A549 (cell line): ENCODE results near the gene BAG1. TPM values are rescaled to one million over a fixed set of nuclear protein-coding genes. Genes with fewer than 3 reads are reported as not detected.
A peak's percentile ranks its signal among the peaks of the same experiment; 100 is the strongest.

Experiments used
- ATAC-seq, 2 experiments: fragments of 200-7000 bp in 1 of 2; fragments of >200 bp in 1 of 2; cut with Nextera tagmentation in 1 of 2; cut with Tn5 transposase in 1 of 2; 3 replicates each; pipeline versions ENCODE4 v1.8.0 to v1.9.1; 2018 to 2020; ENCODE audit warnings: mild to moderate bottlenecking in 1 of 2, moderate library complexity in 1 of 2
- CTCF ChIA-PET: fragments of 300-600 bp; sonication (Branson Sonifier 250); formaldehyde crosslinking; extraction: SDS; loops from one replicate; lab custom pipeline; 2021; ENCODE audit warnings: antibody characterized with exemption, inconsistent platforms; lab: Yijun Ruan, JAX
- POLR2A ChIA-PET: fragments of 350-600 bp; formaldehyde crosslinking; extraction: SDS; loops from one replicate; lab custom pipeline; 2021; ENCODE audit warnings: antibody characterized with exemption, inconsistent platforms; lab: Yijun Ruan, JAX
- DNase-seq, 2 experiments: peaks; one replicate each; pipeline versions ENCODE4 v3.0.0 to v3.0.0-alpha.2; 2011 to 2016; ENCODE audit warnings: low read depth in 1 of 2, low spot score in 1 of 2
- FAIRE-seq: peaks from 2 replicates; lab custom pipeline; 2011; peaks lifted over from hg19 to GRCh38; lab: Jason Lieb, UNC
- H3K27ac ChIP-seq, 2 experiments: fragments of >200 bp; sonication (Bioruptor Twin); formaldehyde crosslinking; 3 replicates each; pipeline ENCODE4 v1.5.1; 2016 to 2017
- H3K4me1 ChIP-seq: fragments of >200 bp; sonication (Bioruptor Twin); formaldehyde crosslinking; 3 replicates; pipeline ENCODE4 v1.6.1; 2016
- H3K4me2 ChIP-seq: fragments of >200 bp; sonication (Bioruptor Twin); formaldehyde crosslinking; 3 replicates; pipeline ENCODE4 v1.6.1; 2016
- H3K4me3 ChIP-seq: fragments of >200 bp; sonication (Bioruptor Twin); formaldehyde crosslinking; 3 replicates; pipeline ENCODE4 v1.5.1; 2016
- H3K9me3 ChIP-seq: fragments of >200 bp; sonication (Bioruptor Twin); formaldehyde crosslinking; 3 replicates; pipeline ENCODE4 v1.6.1; 2016
- CHD4 ChIP-seq: fragments of 200-600 bp; sonication (generic); IDR thresholded peaks from 2 replicates; pipeline ENCODE4 v1.6.1; 2016; ENCODE audit warnings: antibody characterized with exemption, mild to moderate bottlenecking, borderline replicate concordance
- ELK1 ChIP-seq: fragments of 150-350 bp; IDR thresholded peaks from 2 replicates; pipeline ENCODE4 v1.6.1; 2014; ENCODE audit warnings: low read depth, mild to moderate bottlenecking, low read length
- ESRRA ChIP-seq: fragments of 150-350 bp; IDR thresholded peaks from 2 replicates; pipeline ENCODE4 v1.6.1; 2014; ENCODE audit warnings: mild to moderate bottlenecking, low read length, borderline replicate concordance
- FOSL2 ChIP-seq, 2 experiments: fragments of 450-650 bp in 1 of 2; fragments of >200 bp in 1 of 2; sonication (Bioruptor Twin) in 1 of 2; formaldehyde crosslinking; IDR thresholded peaks; 2 replicates each; pipeline versions ENCODE4 v1.5.0 to v1.6.1; 2016 to 2020; ENCODE audit warnings: mild to moderate bottlenecking in 1 of 2, moderate library complexity in 1 of 2
- HEYL ChIP-seq: fragments of 250-450 bp; sonication (Bioruptor Pico); IDR thresholded peaks from 2 replicates; pipeline ENCODE4 v1.8.0; 2021; ENCODE audit warnings: mild to moderate bottlenecking, moderate library complexity
- HOXA7 ChIP-seq: fragments of 250-450 bp; sonication (Bioruptor Pico); IDR thresholded peaks from 2 replicates; pipeline ENCODE4 v1.5.0; 2020; ENCODE audit warnings: mild to moderate bottlenecking, moderate library complexity
- JUN ChIP-seq, 2 experiments: fragments of >200 bp; sonication (Bioruptor Twin); formaldehyde crosslinking; IDR thresholded peaks; 2 replicates in 1 of 2; 3 replicates in 1 of 2; pipeline ENCODE4 v1.6.1; 2016 to 2017
- PBX3 ChIP-seq: IDR thresholded peaks from 2 replicates; pipeline ENCODE4 v1.6.1; 2012
- POLR2AphosphoS2 ChIP-seq: conservative IDR thresholded peaks from 2 replicates; pipeline ENCODE4 v1.6.1; 2012; ENCODE audit warnings: low read length, improper control_type of control experiment, inconsistent platforms
- RAD21 ChIP-seq, 2 experiments: fragments of >200 bp in 1 of 2; sonication (Bioruptor Twin) in 1 of 2; formaldehyde crosslinking in 1 of 2; IDR thresholded peaks in 1 of 2; conservative IDR thresholded peaks in 1 of 2; 2 replicates in 1 of 2; 3 replicates in 1 of 2; pipeline ENCODE4 v1.6.1; 2012 to 2018; ENCODE audit warnings: inconsistent platforms in 1 of 2
- RFX5 ChIP-seq: fragments of 450-650 bp; IDR thresholded peaks from 2 replicates; pipeline ENCODE4 v1.7.1; 2014; ENCODE audit warnings: antibody characterized with exemption, mild to moderate bottlenecking, moderate library complexity
- TFCP2L1 ChIP-seq: fragments of 250-450 bp; sonication (Bioruptor Pico); IDR thresholded peaks from 2 replicates; pipeline ENCODE4 v1.5.0; 2021; ENCODE audit warnings: mild to moderate bottlenecking
- WGBS: methylation state at CpG from one replicate; pipeline ENCODE4 v1.1.6; 2017; ENCODE audit errors: missing lambda C conversion rate; 5-methylcytosine and 5-hydroxymethylcytosine counted together
- polyA plus RNA-seq, 4 experiments: library from polyadenylated mRNA; depleted of rRNA in 3 of 4; stranded (reverse); fragments of >200 nt; fragmentation: RNase III in 1 of 4; extraction: RNeasy Plus Mini Kit Qiagen cat#74134 plus additional on column Dnase treatment in 1 of 4; gene quantifications; 2 replicates in 3 of 4; 3 replicates in 1 of 4; pipeline ENCODE4 v1.2.3, GENCODE V29; 2011 to 2017

Gene BAG1
- polyA plus RNA-seq, 2 of the 4 experiments (the other 2 are of a cell fraction), result 73.0 to 86.9 TPM

- FAIRE-seq (no peak), DNase-seq (no peak), ATAC-seq (no peak)
- H3K27ac ChIP-seq, result no peak overlapping the region
- H3K9me3 ChIP-seq, result no peaks in the 10 kb centered on the region
- peaks cover 52% of the 10 kb centered on the region for H3K4me1 ChIP-seq
- peak overlapping the region; percentile 7; the same call in 1 of the 3 replicates for H3K4me2 ChIP-seq
- WGBS, result 88% methylated on average over 2 of the region's 2 CpGs
- POLR2A ChIA-PET, result no interaction called here
- no peak overlapping the region for H3K4me3 ChIP-seq
- CTCF ChIA-PET, result interaction anchor here (0.6 kb wide), 1 partner anchor 21 kb away, joined by 3 read pairs; no protein-coding TSS in a partner anchor
- TF ChIP-seq HEYL (CRISPR knock-in tag) (no peak), POLR2AphosphoS2 (no peak), RFX5 (no peak), ESRRA (no peak), CHD4 (no peak), JUN (IDR thresholded peaks at IDR 0.05) (no peak), ELK1 (no peak), HOXA7 (CRISPR knock-in tag) (no peak)
These were observed 29.3 kb upstream of the BAG1 start for GRCh38 chr9:33293782-33294181.

GRCh38 chr9:33291901-33292300 is 27.4 kb upstream of the BAG1 start:
- no peak overlapping the region for H3K4me3 ChIP-seq
- FAIRE-seq, result no peak

GRCh38 chr9:33291031-33291397 is 26.5 kb upstream of the BAG1 start:
- no peak for TF ChIP-seq ELK1
- no peak for TF ChIP-seq FOSL2 (IDR thresholded peaks at IDR 0.05)
- peak; percentile 72 for TF ChIP-seq FOSL2 (CRISPR knock-in tag; IDR thresholded peaks at IDR 0.05)
- peak; percentile 8; the same call in 1 of the 2 replicates for TF ChIP-seq POLR2AphosphoS2
- TF ChIP-seq ESRRA, result 0 out of 2 replicates have a peak, but pooled peaks have one; percentile 42
- WGBS, result 4% methylated on average over 7 of the region's 7 CpGs
- CTCF ChIA-PET, result interaction anchor here (1.1 to 2.6 kb wide), 5 partner anchors 10 to 175 kb away, joined by 3 to 7 read pairs (median 4); no protein-coding TSS in a partner anchor
- Histone ChIP-seq H3K27ac (peak overlapping the region; percentile 91 to 99), H3K9me3 (no peaks in the 10 kb centered on the region), H3K4me2 (peak overlapping the region; percentile 78), H3K4me3 (peak overlapping the region; percentile 66), H3K4me1 (peaks cover 48% of the 10 kb centered on the region)
- POLR2A ChIA-PET, result interaction anchor here (1.1 to 1.7 kb wide), 5 partner anchors 27 to 266 kb away, joined by 4 to 12 read pairs (median 5); partner anchors contain the start of genes BAG1, CHMP5, DNAJA1 and NOL6
- DNase-seq, result no peak
- FAIRE-seq, result no peak
- no peak for ATAC-seq

More at GRCh38 chr9:33291901-33292300, 27.4 kb upstream of the BAG1 start:
- ATAC-seq, result no peak
- Histone ChIP-seq H3K4me1 (peaks cover 54% of the 10 kb centered on the region), H3K27ac (no peak overlapping the region), H3K9me3 (no peaks in the 10 kb centered on the region), H3K4me2 (peak overlapping the region; percentile 78)
- no peak for TF ChIP-seq FOSL2 (IDR thresholded peaks at IDR 0.05)
- 0 out of 2 replicates have a peak, but pooled peaks have one; percentile 3 for TF ChIP-seq FOSL2 (CRISPR knock-in tag; IDR thresholded peaks at IDR 0.05)
- TF ChIP-seq RAD21 (conservative IDR thresholded peaks at IDR 0.05 in 1 of 2, IDR thresholded peaks at IDR 0.05 in 1 of 2), result no peak
- TF ChIP-seq TFCP2L1 (CRISPR knock-in tag), result no peak
- TF ChIP-seq PBX3, result no peak
- WGBS, result 84% methylated on average over 5 of the region's 5 CpGs
- CTCF ChIA-PET, result interaction anchor here (2.6 kb wide), 1 partner anchor 174 kb away, joined by 7 read pairs; no protein-coding TSS in a partner anchor
- no peak for DNase-seq
- POLR2A ChIA-PET, result no interaction called here
